Measurements from ENCODE around the gene RNASEH2B.

- TF ChIP-seq, protein P1, sequence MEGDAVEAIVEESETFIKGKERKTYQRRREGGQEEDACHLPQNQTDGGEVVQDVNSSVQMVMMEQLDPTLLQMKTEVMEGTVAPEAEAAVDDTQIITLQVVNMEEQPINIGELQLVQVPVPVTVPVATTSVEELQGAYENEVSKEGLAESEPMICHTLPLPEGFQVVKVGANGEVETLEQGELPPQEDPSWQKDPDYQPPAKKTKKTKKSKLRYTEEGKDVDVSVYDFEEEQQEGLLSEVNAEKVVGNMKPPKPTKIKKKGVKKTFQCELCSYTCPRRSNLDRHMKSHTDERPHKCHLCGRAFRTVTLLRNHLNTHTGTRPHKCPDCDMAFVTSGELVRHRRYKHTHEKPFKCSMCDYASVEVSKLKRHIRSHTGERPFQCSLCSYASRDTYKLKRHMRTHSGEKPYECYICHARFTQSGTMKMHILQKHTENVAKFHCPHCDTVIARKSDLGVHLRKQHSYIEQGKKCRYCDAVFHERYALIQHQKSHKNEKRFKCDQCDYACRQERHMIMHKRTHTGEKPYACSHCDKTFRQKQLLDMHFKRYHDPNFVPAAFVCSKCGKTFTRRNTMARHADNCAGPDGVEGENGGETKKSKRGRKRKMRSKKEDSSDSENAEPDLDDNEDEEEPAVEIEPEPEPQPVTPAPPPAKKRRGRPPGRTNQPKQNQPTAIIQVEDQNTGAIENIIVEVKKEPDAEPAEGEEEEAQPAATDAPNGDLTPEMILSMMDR (conservative IDR thresholded peaks at IDR 0.05; ENCODE audit: low read depth in 2 of 2): no peak
- no peak for TF ChIP-seq EZH2 (IDR thresholded peaks at IDR 0.05; ENCODE audit: low read depth, unreplicated experiment)
- no peak for TF ChIP-seq POLR2AphosphoS5 (IDR thresholded peaks at IDR 0.05; ENCODE audit: low read depth)
- TF ChIP-seq REST (IDR thresholded peaks at IDR 0.05; ENCODE audit: unreplicated experiment): no peak
- no peak for TF ChIP-seq ZNF462 (CRISPR knock-in tag; IDR thresholded peaks at IDR 0.05)
- no peak for TF ChIP-seq EZH2phosphoT487 (IDR thresholded peaks at IDR 0.05; ENCODE audit: unreplicated experiment)
Observed at GRCh38 chr13:50990065-50990817, 80.7 kb downstream of the RNASEH2B start.

All from GM23338 (cell line).